Mesenteric fat pad (tissue), 1 donor: ENCODE results near the gene GLIS2. TPM values are rescaled to one million over a fixed set of nuclear protein-coding genes. Genes with fewer than 3 reads are reported as not detected.

ENCODE experiments used
- DNase-seq: peaks from one replicate; pipeline ENCODE4 v3.0.0-alpha.2; 2020; ENCODE audit warnings: low spot score
- total RNA-seq: library from RNA; stranded (reverse); fragmentation: NEBNext Ultra II Directional; extraction: Animal tissue kit (Norgen Biotek cat#: 25700); gene quantifications from one replicate; pipeline ENCODE4 v1.2.1, GENCODE V29; 2021
- donor health status: DM: yes; HTN: yes; CAD: no.

GLIS2 gene
- total RNA-seq, 1 donor from 2014 or later: 14.2 TPM

GRCh38 chr16:4350365-4350786, 34.5 kb downstream of the GLIS2 start:
- no peak for DNase-seq

DNA sequence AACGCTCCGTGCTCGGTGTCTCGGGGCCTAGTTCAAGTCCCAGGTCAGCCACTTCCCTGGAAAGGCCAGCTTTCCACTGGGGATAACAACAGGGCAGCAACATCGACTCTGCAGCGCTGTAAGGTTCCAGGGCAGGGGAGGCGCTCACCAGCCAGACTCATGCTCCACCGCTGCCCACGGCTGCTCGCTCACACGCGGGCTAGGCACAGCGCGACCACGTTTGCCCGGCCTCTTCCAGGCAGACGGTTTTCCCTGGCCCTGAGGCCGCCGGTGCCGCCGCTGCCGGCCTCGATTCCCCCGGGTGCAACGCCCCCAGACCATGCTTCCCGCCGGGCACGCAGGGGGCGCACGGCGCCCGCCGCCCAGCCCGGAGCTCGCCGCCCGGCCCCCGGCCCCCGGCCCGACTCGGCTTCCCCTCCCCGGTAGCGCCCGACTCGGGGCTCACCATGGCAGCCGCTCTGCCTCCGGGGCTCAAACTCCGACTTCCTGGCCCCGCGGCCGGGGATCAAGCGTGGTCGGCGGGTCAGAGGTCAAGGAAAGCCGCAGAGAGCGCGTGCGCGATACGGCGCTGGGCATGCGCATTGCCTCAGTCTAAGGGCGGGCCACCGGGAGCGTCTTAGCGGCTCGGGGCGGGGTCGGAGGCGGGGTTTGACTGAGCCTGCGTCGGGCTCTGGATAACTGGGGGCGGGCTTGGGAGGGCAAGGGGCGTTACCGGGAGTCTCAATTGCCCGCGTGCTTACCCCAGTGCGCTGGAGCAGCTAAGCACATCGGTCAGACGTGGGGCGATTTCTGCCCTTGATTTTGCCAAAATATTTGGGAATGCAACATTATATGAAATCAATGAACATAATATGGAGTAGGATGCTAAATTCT, 35.2 kb downstream of the GLIS2 start, which contains the start of gene PAM16:
TSS of gene PAM16 (minus strand) at position 535 of the 873 bp plus-strand sequence. CDS start at position 448, 87 bp downstream.
- DNase-seq: peak; percentile 99

DNA sequence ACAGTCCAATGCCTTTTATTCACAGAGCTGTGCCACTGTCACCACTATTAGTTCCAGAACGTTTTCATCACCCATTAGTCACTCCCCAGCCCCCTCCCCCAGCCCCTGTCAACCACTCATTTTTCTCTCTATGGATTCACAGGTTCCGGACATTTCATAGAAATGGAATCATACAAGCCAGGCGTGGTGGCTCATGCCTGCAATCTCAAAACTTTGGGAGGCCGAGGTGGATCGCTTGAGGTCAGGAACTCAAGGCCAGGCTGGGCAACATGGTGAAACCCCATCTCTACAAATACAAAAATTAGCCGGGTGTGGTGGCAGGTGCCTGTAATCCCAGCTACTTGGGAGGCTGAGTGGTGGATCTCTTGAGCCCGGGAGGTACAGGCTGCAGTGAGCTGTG, 36.0 kb downstream of the GLIS2 start:
- DNase-seq: no peak

DNA sequence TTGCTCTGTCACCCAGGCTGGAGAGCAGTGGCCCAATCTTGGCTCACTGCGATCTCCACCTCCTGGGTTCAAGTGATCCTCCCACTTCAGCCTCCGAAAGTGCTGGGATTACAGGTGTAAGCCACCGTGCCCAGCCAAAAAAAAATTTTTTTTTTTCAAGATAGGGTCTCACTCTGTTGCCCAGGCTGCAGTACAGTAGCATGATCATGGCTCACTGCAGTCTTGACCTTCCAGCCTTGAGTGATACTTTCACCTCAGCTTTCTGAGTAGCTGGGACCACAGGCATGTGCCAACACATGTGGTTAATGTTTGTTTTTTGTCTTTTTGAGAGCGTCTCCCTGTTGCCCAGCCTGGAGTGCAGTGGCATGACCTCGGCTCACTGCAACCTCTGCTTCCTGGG, 37.0 kb downstream of the GLIS2 start:
- no peak for DNase-seq

DNA sequence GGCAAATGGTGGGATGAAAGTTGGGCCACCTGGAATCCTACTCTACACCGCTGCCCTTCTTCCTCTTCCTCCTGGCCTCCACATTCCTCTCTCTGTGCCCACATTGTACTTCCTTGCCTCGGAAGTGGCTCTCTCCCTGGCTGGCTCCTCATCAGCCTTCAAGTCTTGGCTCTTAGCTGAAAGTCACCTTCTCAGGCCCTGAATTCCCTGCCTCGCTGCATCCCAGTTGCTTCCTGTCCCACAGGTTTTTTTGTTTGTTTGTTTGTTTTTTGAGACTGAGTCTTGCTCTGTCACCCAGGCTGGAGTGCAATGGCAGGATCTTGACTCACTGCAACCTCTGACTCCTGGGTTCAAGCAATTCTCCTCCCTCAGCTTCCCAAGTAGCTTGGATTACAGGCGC, 37.8 kb downstream of the GLIS2 start:
- DNase-seq: no peak

DNA sequence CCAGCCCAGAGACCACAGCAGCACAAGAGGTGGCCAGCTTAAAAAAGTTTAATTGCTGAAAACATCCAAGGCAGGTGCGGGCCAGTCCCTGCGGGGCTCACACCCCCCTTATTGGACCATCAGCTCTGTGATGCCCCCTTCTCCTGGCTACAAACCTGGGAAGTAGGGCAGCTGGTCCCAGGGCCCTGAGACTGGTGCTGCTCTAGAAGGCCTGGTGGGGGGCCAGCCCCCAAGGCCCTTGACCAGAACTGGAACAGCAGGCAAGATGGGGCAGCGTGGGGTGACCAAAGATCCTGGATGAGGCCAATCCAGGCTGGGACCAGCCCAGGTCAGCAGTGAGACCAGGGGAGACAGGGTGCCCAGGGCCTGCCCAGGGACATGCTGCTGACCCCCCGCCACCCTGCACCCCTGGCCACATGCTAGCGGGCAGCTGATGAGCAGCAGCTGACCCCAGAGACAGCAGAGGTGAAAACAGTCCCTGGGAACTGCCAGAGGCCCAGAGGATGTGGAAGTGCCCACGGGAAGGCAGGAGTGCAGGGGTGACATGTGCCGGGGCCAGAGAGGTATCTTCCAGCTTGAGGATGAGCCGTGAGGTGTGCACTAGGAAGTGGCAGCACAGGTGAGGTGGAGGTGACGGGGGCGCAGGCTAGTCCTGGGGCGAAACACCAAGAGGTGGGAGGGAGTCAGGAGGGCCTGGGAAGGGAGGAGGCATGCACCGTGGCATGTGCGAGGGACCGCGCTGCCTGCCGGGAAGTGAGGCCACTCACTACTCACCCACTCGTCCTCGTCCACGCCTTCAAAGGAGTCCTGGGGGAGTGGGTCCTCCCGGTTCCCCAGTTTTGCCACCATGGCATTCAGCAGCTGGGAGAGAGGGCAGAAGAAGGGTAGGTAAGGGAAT, 38.9 kb downstream of the GLIS2 start:
- DNase-seq: no peak

GRCh38 chr16:4356820-4357219, 41.0 kb downstream of the GLIS2 start:
- no peak for DNase-seq

- no peak for DNase-seq
Observed at GRCh38 chr16:4358236-4358635, 42.4 kb downstream of the GLIS2 start.

DNA sequence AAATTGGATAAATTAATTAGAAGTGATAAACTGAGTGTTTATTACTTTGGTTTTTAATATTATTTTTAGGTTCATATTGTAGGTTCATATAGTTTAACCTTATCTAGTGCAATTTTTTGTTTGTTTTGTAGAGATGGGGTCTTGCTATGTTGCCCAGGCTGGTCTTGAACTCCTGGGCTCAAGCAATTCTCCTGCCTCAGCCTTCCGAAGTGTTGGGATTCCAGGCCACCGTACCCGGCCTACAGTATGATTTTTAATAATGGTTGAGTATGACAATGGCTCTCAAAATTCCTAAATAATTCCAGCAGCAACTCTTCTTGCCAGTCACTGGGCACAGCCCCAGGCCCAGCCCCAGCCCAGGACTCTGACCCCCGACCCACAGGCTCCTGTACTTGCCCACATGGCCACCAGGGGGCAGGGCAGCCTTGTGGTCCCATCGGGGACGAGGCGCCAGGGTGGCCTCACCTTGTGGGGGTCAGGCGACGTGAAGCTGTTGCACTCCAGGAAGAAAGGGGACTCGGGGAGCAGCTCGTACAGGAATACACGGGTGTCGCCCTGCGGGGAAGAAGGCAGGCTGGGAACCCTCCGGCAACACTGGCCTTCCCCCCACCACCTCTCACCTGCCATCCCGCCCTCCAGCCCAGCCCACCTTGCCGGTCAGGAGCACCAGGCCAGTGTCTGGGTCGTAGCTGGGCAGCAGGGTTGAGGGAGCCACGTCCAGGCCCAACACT, 43.1 kb downstream of the GLIS2 start:
- no peak for DNase-seq

GRCh38 chr16:4359914-4360313, 44.0 kb downstream of the GLIS2 start:
- no peak for DNase-seq

DNA sequence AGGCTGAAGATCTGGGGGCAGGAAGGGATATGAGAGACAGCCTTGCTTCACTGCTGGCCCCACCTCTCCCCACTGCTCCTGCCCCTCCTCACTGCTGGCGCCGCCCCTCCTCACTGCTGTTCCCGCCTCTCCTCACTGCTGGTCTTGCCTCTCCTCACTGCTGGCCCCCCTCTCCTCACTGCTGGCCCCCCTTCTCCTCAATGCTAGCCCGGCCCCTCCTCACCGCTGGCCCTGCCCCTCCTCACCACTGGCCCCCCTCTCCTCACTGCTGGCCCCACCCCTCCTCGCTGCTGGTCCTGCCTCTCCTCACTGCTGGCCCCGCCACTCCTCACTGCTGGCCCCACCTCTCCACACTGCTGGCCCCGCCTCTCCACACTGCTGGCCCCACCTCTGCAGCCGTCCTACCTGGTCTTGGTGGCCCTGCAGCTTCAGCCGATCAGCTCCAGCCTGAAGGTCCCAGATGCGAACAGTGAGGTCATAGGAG, 44.7 kb downstream of the GLIS2 start:
- DNase-seq: no peak

- DNase-seq: no peak
Observed at GRCh38 chr16:4361033-4361943, 45.4 kb downstream of the GLIS2 start.

GRCh38 chr16:4361944-4362311, 46.1 kb downstream of the GLIS2 start:
- DNase-seq: no peak

- no peak for DNase-seq
Observed at GRCh38 chr16:4362476-4363135, 46.7 kb downstream of the GLIS2 start.

- DNase-seq: no peak
Observed at GRCh38 chr16:4364196-4365013, 48.5 kb downstream of the GLIS2 start.

DNA sequence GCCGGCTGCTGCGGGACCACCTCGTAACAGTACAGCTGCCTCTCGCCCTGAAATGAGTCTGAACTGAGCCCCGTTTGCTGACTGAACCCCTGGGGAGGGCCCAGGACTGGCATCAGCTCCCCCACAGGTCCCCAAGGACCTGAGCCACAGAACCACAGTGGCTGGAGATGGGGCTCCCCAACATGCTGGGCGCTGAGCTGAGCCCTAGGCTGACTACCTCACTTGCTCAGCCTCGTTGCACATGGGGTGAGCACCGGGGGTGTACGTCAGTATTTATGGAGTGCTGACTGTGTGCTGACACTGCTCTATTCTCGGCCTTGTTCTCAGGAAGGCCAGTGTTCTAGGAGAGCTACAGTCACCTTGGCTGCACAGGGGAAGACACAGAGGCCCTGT, 49.1 kb downstream of the GLIS2 start:
- no peak for DNase-seq

GRCh38 chr16:4365615-4366014, 49.7 kb downstream of the GLIS2 start:
- DNase-seq: no peak

DNA sequence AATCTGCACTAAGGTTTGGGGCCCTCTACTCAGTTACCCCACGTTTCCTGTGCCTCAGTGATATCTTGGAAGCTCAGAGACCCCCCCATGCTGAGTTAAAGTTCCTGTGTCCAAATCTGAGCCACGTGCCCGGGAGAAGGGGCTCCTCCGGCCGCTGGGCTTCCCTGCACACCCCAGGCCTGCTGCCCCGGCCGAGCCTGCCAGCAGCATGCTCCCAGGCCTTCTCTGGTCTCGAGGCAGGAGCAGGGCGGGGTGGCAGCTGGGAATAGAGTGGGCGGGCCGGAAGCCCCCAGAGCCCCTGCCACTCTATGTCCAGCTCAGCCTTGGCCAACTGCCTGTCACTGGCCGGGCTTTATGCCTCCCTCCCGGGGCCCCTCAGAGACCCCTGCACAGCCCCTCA, 50.1 kb downstream of the GLIS2 start:
- DNase-seq: no peak

- DNase-seq: no peak
Observed at GRCh38 chr16:4367393-4367856, 51.6 kb downstream of the GLIS2 start.
